ENCODE data around the gene POFUT1. TPM values are rescaled to one million over a fixed set of nuclear protein-coding genes. Genes with fewer than 3 reads are reported as not detected.

POFUT1 gene
- polyA plus RNA-seq, 3 donors: 10.9 to 22.8 (median 11.8) TPM

DNA sequence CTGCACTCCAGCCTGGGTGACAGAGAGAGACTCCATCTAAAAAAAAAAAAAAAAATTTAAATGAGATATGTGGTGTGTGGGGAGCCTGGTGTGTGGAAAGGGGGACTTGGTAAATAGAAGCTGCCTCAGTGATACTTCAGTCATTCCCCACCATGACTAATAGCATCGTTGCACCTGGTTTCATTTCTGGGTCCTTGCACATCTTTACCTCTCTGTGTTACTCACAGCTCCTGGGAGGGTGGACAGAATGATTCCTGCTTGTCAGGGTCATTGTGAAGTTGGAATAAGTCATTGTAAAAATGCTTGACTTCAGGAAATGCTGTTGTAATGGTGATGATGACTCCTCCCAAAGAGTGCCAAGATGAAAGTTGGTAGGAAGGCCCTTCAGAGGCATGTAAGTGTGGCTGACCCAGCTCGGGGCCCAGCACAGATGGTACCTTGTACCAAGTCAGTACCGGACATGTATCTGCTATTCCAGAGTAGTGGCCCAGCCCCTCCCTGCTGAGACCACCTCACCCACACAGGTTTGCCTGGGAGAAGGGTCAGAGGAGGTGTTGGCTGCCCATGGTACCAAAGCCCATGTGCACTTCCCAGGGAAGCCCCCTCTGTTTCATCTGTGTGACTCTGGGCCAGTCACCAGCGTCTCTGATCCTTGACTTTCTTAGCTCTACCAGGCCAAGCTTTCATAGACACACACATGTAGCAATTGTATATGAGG is 48.6 kb upstream of the POFUT1 start:
- TF ChIP-seq, protein P1, sequence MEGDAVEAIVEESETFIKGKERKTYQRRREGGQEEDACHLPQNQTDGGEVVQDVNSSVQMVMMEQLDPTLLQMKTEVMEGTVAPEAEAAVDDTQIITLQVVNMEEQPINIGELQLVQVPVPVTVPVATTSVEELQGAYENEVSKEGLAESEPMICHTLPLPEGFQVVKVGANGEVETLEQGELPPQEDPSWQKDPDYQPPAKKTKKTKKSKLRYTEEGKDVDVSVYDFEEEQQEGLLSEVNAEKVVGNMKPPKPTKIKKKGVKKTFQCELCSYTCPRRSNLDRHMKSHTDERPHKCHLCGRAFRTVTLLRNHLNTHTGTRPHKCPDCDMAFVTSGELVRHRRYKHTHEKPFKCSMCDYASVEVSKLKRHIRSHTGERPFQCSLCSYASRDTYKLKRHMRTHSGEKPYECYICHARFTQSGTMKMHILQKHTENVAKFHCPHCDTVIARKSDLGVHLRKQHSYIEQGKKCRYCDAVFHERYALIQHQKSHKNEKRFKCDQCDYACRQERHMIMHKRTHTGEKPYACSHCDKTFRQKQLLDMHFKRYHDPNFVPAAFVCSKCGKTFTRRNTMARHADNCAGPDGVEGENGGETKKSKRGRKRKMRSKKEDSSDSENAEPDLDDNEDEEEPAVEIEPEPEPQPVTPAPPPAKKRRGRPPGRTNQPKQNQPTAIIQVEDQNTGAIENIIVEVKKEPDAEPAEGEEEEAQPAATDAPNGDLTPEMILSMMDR (IDR thresholded peaks at IDR 0.05): no peak
- Mint-ChIP-seq H3K9me3 (no peaks in the 10 kb centered on the region), H3K4me1 (peaks cover 37% of the 10 kb centered on the region), H3K27ac (peak overlapping the region in 4 of 7 donors; percentile 27 to 88 (median 74)), H3K4me3 (no peak overlapping the region), H3K27me3 (ENCODE audit: low read depth in 3 of 3) (peaks cover 0 to 2% (median 0%) of the 10 kb centered on the region in 3 donors), H3K36me3 (peaks cover 70 to 90% of the 10 kb centered on the region in 2 donors)
- H3K4me2 ChIP-seq (replicated peaks; ENCODE audit: extremely low read depth, low read length, poor library complexity, severe bottlenecking): no peak overlapping the region
- peaks cover 3% of the 10 kb centered on the region for H3K79me2 ChIP-seq (ENCODE audit: insufficient read depth, low read length)
- peak overlapping the region in 1 of 2 donors; percentile 42 for H3K27ac ChIP-seq (ENCODE audit: low read depth in 1 of 2, low read length in 2 of 2)
- no peak overlapping the region for H3K4me3 ChIP-seq (replicated peaks in 1 of 3; ENCODE audit: low read depth in 2 of 3, low read length in 3 of 3)
- H3K9me3 ChIP-seq (replicated peaks in 1 of 2; ENCODE audit: control insufficient read depth in 1 of 2, insufficient read depth in 1 of 2, low read length in 2 of 2): no peaks in the 10 kb centered on the region
- intact Hi-C loops (cut with micrococcal nuclease): loop anchor here in 1 of 2 donors (5.0 kb wide), 1 partner anchor 47 kb away; no protein-coding TSS in a partner anchor
- peaks cover 20 to 30% of the 10 kb centered on the region in 2 donors for H3K4me1 ChIP-seq (ENCODE audit: control insufficient read depth in 1 of 2, insufficient read depth in 2 of 2, low read length in 2 of 2)
- no peak overlapping the region for H3K9ac ChIP-seq (ENCODE audit: insufficient read depth, low read length, poor library complexity, severe bottlenecking)
- no peaks in the 10 kb centered on the region for H3K27me3 ChIP-seq (ENCODE audit: control insufficient read depth in 2 of 2, insufficient read depth in 2 of 2, low read length in 2 of 2)
- H3K36me3 ChIP-seq (replicated peaks in 1 of 2; ENCODE audit: control insufficient read depth in 1 of 2, insufficient read depth in 2 of 2, low read length in 2 of 2): peaks cover 63 to 78% of the 10 kb centered on the region in 2 donors
- H2AFZ ChIP-seq (ENCODE audit: insufficient read depth, low read depth, low read length, poor library complexity, severe bottlenecking): no peak overlapping the region
- H4K20me1 ChIP-seq (ENCODE audit: insufficient read depth, low read length): peaks cover 8% of the 10 kb centered on the region
- peak in 2 of 3 donors; percentile 6 to 60 for DNase-seq
- WGBS (ENCODE audit: insufficient coverage): no CpG with 5 or more reads among the region's 4 CpGs

DNA sequence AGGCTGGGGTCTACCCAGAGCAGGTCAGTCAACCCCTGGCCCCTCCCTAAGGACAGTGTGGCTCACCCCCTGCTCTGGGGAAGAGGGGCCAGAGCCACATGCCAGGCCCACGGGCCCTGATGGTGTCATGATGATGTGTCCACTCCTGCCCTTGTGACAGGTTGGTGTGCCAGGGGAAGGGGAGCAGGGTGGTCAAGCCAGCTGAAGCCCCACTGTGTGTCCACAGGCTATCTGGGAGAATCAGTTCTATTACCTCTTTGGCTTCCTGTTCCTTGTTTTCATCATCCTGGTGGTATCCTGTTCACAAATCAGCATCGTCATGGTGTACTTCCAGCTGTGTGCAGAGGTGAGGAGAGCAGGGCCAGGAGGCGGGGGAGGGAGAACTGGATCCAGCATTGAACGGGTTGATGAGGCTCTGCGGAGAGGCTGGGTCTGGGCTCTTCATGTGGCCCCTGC is 47.9 kb upstream of the POFUT1 start:
- Mint-ChIP-seq H3K4me3 (no peak overlapping the region), H3K4me1 (peaks cover 30% of the 10 kb centered on the region), H3K36me3 (peaks cover 73 to 90% of the 10 kb centered on the region in 2 donors), H3K9me3 (no peaks in the 10 kb centered on the region), H3K27ac (peak overlapping the region in 5 of 7 donors; percentile 8 to 76 (median 63)), H3K27me3 (ENCODE audit: low read depth in 3 of 3) (peaks cover 0 to 2% (median 0%) of the 10 kb centered on the region in 3 donors)
- Histone ChIP-seq H3K27me3 (ENCODE audit: control insufficient read depth in 2 of 2, insufficient read depth in 2 of 2, low read length in 2 of 2) (no peaks in the 10 kb centered on the region), H3K4me1 (ENCODE audit: control insufficient read depth in 1 of 2, insufficient read depth in 2 of 2, low read length in 2 of 2) (peaks cover 13 to 23% of the 10 kb centered on the region in 2 donors), H3K36me3 (replicated peaks in 1 of 2; ENCODE audit: control insufficient read depth in 1 of 2, insufficient read depth in 2 of 2, low read length in 2 of 2) (peaks cover 69 to 84% of the 10 kb centered on the region in 2 donors), H3K79me2 (ENCODE audit: insufficient read depth, low read length) (peaks cover 3% of the 10 kb centered on the region), H2AFZ (ENCODE audit: insufficient read depth, low read depth, low read length, poor library complexity, severe bottlenecking) (no peak overlapping the region), H4K20me1 (ENCODE audit: insufficient read depth, low read length) (peaks cover 14% of the 10 kb centered on the region), H3K4me2 (replicated peaks; ENCODE audit: extremely low read depth, low read length, poor library complexity, severe bottlenecking) (no peak overlapping the region), H3K9me3 (replicated peaks in 1 of 2; ENCODE audit: control insufficient read depth in 1 of 2, insufficient read depth in 1 of 2, low read length in 2 of 2) (no peaks in the 10 kb centered on the region), H3K4me3 (replicated peaks in 1 of 3; ENCODE audit: low read depth in 2 of 3, low read length in 3 of 3) (no peak overlapping the region), H3K27ac (ENCODE audit: low read depth in 1 of 2, low read length in 2 of 2) (peak overlapping the region in 1 of 2 donors; percentile 42), H3K9ac (ENCODE audit: insufficient read depth, low read length, poor library complexity, severe bottlenecking) (no peak overlapping the region)
- intact Hi-C loops (cut with micrococcal nuclease): loop anchor here in 1 of 2 donors (5.0 kb wide), 1 partner anchor 47 kb away; no protein-coding TSS in a partner anchor
- TF ChIP-seq, protein P1 (IDR thresholded peaks at IDR 0.05): no peak
- WGBS (ENCODE audit: insufficient coverage): 75% methylated on average over 4 of the region's 5 CpGs
- DNase-seq: no peak

Measured in CD14-positive monocyte (primary cell).